ENCODE results near the gene CCT3.
"Not testable (repeated sequence)": the region's sequence is repeated elsewhere in the genome, so short reads cannot be mapped to it uniquely, and the experiment has no call there.

Gene CCT3

DNA sequence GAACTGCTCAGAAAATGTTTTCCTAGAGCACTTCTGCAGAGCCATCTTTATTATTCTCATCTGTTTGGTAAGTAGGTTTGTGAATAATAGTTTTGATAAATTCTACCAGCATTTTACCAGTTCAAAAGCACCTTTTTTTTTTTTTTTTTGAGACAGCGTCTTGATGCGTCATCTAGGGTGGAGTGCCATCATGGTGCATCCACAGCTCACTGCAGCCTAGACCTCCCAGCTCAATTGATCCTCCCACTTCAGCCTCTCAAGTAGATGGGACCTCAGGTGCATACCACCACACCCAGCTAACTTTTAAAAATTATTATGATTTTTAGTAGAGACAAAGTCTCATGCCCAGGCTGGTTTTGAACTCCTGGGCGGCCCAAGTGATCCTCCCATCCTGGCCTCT, 21.2 kb upstream of the CCT3 start:
- Mint-ChIP-seq H3K27me3 (ENCODE audit: low read depth) (peaks cover 42% of the 10 kb centered on the region), H3K27ac (no peak overlapping the region), H3K9me3 (no peaks in the 10 kb centered on the region), H3K4me1 (ENCODE audit: low read depth) (peaks cover 4% of the 10 kb centered on the region), H3K36me3 (ENCODE audit: low read depth) (no peaks in the 10 kb centered on the region), H3K4me3 (no peak overlapping the region)
- no peak for DNase-seq (ENCODE audit: low spot score)

DNA sequence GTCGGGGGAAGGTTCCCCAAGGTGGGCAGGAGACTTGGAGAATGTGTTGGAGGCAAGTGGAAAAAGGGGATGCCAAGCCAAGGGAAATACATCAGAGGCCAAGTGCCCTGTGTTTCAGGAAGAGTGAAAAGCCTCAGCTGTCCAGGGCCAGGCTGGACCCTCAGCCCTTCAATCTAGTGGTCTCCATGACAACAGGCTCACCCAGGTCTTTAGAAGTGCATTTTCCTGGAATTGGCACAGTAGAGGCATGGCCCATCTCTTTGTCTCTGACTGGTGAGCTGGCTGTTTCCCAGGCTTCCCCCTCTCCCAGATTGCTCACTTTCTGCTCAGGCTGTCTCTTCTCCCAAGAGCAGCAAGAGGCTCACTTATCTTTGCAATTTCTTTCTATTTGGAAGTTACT, 20.5 kb upstream of the CCT3 start:
- H3K4me3 Mint-ChIP-seq, result no peak overlapping the region
- H3K9me3 Mint-ChIP-seq, result no peaks in the 10 kb centered on the region
- no peak overlapping the region for H3K27ac Mint-ChIP-seq
- DNase-seq (ENCODE audit: low spot score), result no peak
- H3K36me3 Mint-ChIP-seq (ENCODE audit: low read depth), result no peaks in the 10 kb centered on the region
- peaks cover 40% of the 10 kb centered on the region for H3K27me3 Mint-ChIP-seq (ENCODE audit: low read depth)
- H3K4me1 Mint-ChIP-seq (ENCODE audit: low read depth), result peaks cover 4% of the 10 kb centered on the region

DNA sequence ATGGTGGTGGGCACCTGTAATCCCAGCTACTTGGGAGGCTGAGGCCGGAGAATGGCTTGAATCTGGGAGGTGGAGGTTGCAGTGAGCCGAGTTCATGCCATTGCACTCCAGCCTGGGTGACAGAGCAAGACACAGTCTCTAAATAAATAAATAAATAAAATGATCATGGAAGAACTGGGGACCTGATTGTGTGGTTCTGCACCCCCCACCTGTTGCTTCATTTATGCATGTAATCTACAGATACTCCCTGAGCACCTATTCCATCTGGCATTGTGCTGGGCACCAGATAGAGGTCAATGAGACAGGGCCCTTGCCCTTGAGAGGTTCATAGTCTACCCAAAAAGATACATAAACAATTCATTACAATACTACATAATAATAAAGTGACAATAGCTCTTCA, 19.9 kb upstream of the CCT3 start:
- peaks cover 40% of the 10 kb centered on the region for H3K27me3 Mint-ChIP-seq (ENCODE audit: low read depth)
- no peaks in the 10 kb centered on the region for H3K9me3 Mint-ChIP-seq
- no peak overlapping the region for H3K27ac Mint-ChIP-seq
- no peaks in the 10 kb centered on the region for H3K36me3 Mint-ChIP-seq (ENCODE audit: low read depth)
- no peak for DNase-seq (ENCODE audit: low spot score)
- H3K4me1 Mint-ChIP-seq (ENCODE audit: low read depth), result peaks cover 4% of the 10 kb centered on the region
- H3K4me3 Mint-ChIP-seq, result no peak overlapping the region

DNA sequence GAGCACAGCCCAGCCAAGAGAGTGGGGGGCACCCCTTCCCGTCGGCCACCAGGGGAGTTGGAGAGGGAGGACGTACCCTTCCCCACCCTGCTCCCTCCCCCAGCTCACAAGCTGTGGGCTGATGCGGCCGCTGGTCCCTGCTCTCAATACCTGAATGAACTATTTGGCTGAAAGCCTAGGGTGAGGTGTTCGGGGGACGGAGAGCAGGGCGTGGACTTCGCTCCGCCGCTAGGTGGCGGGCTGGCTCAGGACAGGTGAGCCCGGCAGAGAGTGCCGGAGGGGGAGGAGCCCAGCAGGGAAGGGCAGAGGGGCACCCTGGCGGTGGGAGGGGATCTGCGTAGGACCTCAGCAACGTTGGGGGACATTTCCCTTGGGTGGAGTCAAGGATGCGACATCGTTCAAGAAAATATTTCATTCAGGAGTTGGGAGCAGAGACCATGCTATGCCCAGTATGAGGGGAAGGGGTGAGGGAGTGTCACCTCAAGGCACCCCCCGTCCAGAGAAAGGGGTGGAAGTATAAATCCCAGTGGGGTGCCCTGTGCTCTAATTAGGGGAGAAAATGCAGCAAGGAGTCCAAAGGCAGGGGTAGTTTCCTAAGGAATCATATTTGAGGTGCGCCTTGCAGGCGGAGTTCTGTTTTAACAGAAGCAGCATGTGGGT, 18.9 kb upstream of the CCT3 start:
- peak; percentile 65 for DNase-seq (ENCODE audit: low spot score)
- Mint-ChIP-seq H3K4me3 (no peak overlapping the region), H3K27me3 (ENCODE audit: low read depth) (peaks cover 45% of the 10 kb centered on the region), H3K27ac (no peak overlapping the region), H3K4me1 (ENCODE audit: low read depth) (peaks cover 4% of the 10 kb centered on the region), H3K9me3 (no peaks in the 10 kb centered on the region), H3K36me3 (ENCODE audit: low read depth) (no peaks in the 10 kb centered on the region)

DNA sequence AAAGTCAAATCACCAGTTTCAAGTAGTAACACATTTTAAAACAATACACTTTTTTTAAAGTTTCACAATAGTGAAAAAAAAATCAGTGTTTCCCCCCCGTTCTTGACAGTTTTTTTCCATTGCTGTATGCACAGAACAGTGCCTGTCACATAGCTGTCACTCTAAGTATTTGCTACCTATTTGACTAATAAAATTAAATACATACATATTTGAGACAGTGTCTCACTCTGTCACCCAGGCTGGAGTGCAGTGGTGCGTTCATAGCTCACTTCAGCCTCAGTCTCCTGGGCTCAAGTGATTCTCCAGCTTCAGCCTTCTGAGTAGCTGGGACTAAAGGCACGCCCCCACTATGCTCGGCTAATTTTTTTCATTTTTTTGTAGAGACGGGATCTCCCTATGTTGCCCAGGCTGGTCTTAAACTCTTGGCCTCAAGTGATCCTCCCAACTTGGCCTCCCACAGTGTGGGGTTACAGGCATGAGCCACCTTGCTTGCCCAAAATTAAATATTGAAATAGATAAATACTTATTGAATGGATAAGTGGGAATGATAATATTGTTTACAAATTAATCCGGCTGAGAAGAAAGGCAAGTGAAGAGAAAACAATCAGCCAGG, 18.3 kb upstream of the CCT3 start:
- Mint-ChIP-seq H3K4me1 (ENCODE audit: low read depth) (peaks cover 5% of the 10 kb centered on the region), H3K36me3 (ENCODE audit: low read depth) (no peaks in the 10 kb centered on the region), H3K9me3 (no peaks in the 10 kb centered on the region), H3K27me3 (ENCODE audit: low read depth) (peaks cover 45% of the 10 kb centered on the region), H3K27ac (no peak overlapping the region), H3K4me3 (no peak overlapping the region)
- DNase-seq (ENCODE audit: low spot score), result no peak

DNA sequence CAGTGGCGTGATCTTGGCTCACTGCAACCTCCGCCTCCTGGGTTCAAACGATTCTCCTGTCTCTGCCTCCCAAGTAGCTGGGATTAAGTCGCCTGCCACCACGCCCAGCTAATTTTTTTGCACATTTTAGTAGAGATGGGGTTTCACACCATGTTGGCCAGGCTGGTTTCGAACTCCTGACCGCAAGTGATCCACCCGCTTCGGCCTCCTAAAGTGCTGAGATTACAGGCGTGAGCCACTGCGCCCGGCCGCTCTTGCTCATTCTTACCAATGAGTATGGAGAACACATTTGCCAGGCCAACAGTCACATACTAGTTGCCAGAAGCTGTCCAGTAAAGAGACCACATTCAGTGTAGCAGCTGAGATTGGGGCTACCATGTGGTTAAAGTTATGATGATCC, 14.4 kb upstream of the CCT3 start:
- H3K9me3 Mint-ChIP-seq; H3K36me3 Mint-ChIP-seq (ENCODE audit: low read depth); H3K4me1 Mint-ChIP-seq (ENCODE audit: low read depth); DNase-seq (ENCODE audit: low spot score); H3K27ac Mint-ChIP-seq; H3K4me3 Mint-ChIP-seq: not testable (repeated sequence)
- peaks cover 23% of the 10 kb centered on the region for H3K27me3 Mint-ChIP-seq (ENCODE audit: low read depth)

DNA sequence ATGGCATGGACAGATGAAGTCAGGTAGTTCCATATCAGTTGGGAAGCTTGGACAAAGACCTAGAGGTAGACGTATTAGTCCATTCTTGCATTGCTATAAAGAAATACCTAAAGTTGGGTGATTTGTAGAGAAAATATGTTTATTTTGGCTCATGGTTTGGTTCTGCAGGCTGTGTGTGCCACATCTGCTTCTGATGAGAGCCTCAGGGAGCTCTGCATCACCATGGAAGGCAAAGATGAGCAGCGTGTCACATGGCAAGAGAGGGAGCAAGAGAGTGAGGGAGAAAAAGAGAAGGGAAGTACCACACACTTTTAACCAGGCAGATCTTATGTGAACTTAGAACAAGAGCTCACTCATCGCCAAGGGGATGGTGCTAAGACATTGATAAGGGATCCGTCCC, 9.2 kb upstream of the CCT3 start:
- no peak overlapping the region for H3K27ac Mint-ChIP-seq
- peaks cover 28% of the 10 kb centered on the region for H3K27me3 Mint-ChIP-seq (ENCODE audit: low read depth)
- H3K4me1 Mint-ChIP-seq (ENCODE audit: low read depth), result peaks cover 4% of the 10 kb centered on the region
- H3K9me3 Mint-ChIP-seq, result no peaks in the 10 kb centered on the region
- H3K36me3 Mint-ChIP-seq (ENCODE audit: low read depth), result no peaks in the 10 kb centered on the region
- no peak for DNase-seq (ENCODE audit: low spot score)
- H3K4me3 Mint-ChIP-seq, result no peak overlapping the region

DNA sequence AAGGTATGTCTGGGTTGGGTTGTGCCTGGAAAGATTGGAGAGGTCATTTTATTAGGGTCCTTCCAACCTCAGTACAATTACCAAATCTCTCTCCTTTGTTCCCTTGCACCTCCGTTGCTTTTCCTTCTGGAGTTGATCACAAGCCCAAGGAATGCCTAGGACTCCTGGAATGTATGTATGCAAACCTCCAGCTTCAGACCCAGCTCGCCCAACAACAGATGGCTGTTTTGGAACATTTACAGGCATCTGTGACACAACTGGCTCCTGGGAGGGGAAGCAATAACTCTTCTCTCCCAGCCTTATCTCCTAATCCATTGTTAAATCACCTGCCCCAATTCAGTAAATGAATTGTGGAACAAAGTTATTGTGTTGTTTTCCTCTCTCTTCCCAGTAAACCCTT, 8.5 kb upstream of the CCT3 start:
- no peak overlapping the region for H3K27ac Mint-ChIP-seq
- H3K4me3 Mint-ChIP-seq, result no peak overlapping the region
- DNase-seq (ENCODE audit: low spot score), result no peak
- H3K36me3 Mint-ChIP-seq (ENCODE audit: low read depth), result no peaks in the 10 kb centered on the region
- no peaks in the 10 kb centered on the region for H3K9me3 Mint-ChIP-seq
- peaks cover 4% of the 10 kb centered on the region for H3K4me1 Mint-ChIP-seq (ENCODE audit: low read depth)
- H3K27me3 Mint-ChIP-seq (ENCODE audit: low read depth), result peaks cover 26% of the 10 kb centered on the region

DNA sequence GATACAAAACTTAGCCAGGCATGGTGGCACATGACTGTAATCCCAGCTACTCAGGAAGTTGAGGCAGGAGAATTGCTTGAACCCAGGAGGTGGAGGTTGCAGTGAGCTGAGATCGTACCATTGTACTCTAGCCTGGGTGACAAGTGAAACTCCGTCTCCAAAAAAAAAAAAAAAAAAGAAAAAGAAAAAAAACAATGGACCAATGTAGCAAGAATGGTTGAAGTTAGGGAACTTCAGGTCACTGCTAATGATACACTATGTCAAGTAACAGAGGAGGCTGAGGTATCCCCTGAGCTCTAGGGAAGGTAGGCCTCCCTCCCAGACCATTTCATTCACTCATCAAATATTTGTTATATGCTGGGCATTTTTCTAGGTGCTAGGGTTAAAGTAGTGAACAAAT, 7.9 kb upstream of the CCT3 start:
- DNase-seq (ENCODE audit: low spot score); H3K27ac Mint-ChIP-seq; H3K4me1 Mint-ChIP-seq (ENCODE audit: low read depth); H3K36me3 Mint-ChIP-seq (ENCODE audit: low read depth); H3K4me3 Mint-ChIP-seq; H3K9me3 Mint-ChIP-seq: not testable (repeated sequence)
- peaks cover 26% of the 10 kb centered on the region for H3K27me3 Mint-ChIP-seq (ENCODE audit: low read depth)

DNA sequence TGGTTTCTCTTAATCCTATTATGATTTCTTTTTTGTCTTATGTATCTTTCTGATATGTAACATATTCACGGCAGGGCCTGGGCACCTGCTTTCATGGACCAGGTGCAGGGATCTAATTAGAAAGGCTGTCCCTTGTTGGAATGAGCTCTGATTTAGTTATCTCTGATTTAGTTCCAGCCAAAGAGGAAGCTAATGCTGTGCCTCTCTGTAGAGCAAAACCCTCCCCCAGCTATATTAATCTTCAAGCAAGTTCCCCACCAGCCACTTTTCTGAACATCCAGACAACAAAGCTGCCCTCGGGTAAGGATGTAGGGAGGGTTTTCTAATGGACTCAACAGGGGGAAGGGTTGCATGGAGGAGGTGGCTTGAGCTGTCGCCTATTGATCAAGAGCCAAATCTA, 6.3 kb upstream of the CCT3 start:
- H3K4me1 Mint-ChIP-seq (ENCODE audit: low read depth), result no peaks in the 10 kb centered on the region
- no peak overlapping the region for H3K27ac Mint-ChIP-seq
- DNase-seq (ENCODE audit: low spot score), result no peak
- peaks cover 26% of the 10 kb centered on the region for H3K27me3 Mint-ChIP-seq (ENCODE audit: low read depth)
- no peaks in the 10 kb centered on the region for H3K9me3 Mint-ChIP-seq
- no peaks in the 10 kb centered on the region for H3K36me3 Mint-ChIP-seq (ENCODE audit: low read depth)
- no peak overlapping the region for H3K4me3 Mint-ChIP-seq

DNA sequence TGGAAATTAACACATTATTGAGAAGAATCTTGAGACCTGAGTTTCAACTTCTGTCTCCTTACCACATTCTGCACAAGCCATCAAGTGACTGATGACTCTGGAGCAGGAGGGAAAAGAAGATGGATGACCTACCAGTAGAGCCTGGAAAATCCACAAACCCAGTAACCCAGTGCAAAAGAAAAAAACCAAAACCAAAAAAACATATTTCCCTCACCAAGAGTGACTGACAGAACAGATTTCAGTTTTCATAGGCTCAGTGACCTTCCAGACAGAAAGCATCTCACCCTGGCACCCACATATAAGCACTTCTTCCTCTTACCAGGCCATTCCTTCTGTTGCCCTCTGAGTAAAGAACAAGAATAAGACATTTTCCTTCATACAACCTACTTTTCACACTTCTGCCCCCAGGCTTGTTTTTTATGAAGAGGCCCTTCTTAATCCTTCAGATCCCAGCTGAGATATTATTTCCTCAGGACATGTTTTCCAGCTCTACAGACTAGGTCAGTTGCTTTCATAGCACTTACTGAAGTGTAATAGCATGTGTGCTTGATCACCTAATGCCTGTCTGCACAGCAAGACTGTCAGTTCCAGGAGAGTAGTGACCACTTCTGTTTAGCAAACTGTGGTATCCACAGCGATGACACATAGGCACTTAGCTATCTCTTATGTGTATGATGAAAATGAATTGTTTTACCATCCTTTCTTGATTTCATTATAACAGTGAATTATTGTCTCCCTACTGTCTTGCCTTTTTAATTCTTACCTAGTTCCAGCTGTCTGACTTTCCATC, 4.3 kb upstream of the CCT3 start:
- peaks cover 6% of the 10 kb centered on the region for H3K36me3 Mint-ChIP-seq (ENCODE audit: low read depth)
- peaks cover 20% of the 10 kb centered on the region for H3K27me3 Mint-ChIP-seq (ENCODE audit: low read depth)
- no peaks in the 10 kb centered on the region for H3K9me3 Mint-ChIP-seq
- no peaks in the 10 kb centered on the region for H3K4me1 Mint-ChIP-seq (ENCODE audit: low read depth)
- no peak overlapping the region for H3K4me3 Mint-ChIP-seq
- no peak overlapping the region for H3K27ac Mint-ChIP-seq
- no peak for DNase-seq (ENCODE audit: low spot score)

DNA sequence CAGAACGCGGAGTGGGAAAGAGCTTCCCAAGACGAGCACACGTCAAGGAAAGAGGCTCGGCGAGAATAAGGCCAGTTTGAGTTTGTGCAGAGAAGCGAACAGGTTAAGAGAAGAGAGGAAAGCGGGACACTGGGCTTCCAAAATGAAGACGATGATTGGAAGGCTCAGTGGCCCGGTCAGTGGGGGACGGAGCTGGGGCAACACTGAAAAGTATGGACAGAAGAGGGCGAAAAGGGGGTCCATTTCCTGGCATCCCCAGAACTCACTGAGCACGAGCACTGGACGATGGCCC, 258 bp downstream of the CCT3 start:
- peak overlapping the region; percentile 98 for H3K27ac Mint-ChIP-seq
- no peaks in the 10 kb centered on the region for H3K9me3 Mint-ChIP-seq
- peak overlapping the region; percentile 95 for H3K4me3 Mint-ChIP-seq
- H3K4me1 Mint-ChIP-seq (ENCODE audit: low read depth), result peaks cover 19% of the 10 kb centered on the region
- no peak for DNase-seq (ENCODE audit: low spot score)
- peaks cover 38% of the 10 kb centered on the region for H3K36me3 Mint-ChIP-seq (ENCODE audit: low read depth)
- H3K27me3 Mint-ChIP-seq (ENCODE audit: low read depth), result no peaks in the 10 kb centered on the region

DNA sequence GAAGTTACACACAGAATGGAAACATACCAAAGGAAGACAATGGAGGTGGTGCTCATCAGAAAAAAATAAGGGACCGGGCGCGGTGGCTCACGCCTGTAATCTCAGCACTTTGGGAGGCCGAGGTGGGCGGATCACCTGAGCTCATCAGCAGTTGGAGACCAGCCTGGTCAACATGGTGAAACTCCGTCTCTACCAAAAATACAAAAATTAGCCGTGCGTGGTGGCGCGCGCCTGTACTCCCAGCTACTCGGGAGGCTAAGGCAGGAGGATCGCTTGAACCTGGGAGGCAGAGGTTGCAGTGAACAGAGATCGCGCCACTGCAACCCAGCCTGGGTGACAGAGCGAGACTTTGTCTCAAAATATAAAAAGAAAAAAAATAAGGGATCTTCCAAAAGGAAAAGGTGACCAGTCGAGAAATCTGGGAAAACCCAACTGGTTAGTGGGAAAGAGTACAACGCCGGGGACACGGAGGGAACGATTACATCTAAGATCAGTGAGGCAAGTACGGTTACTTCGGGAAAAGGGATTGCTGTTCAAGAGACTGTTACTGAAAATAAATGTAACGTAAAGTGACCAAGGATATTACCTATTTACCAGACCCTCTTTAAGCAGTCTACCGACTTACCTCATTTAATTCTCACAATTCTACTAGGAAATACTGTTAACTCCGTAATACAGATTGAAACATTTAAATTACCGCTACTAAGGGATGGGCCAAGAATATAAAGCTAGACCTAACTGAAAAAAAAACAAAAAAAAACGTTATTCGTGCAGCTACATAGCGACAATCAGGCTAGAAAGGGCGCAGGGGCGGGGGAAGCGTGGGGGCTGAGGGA, 822 bp downstream of the CCT3 start:
- no peaks in the 10 kb centered on the region for H3K27me3 Mint-ChIP-seq (ENCODE audit: low read depth)
- peak overlapping the region; percentile 95 for H3K4me3 Mint-ChIP-seq
- H3K27ac Mint-ChIP-seq, result peak overlapping the region; percentile 98
- no peaks in the 10 kb centered on the region for H3K9me3 Mint-ChIP-seq
- DNase-seq (ENCODE audit: low spot score), result peak; percentile 5
- H3K36me3 Mint-ChIP-seq (ENCODE audit: low read depth), result peaks cover 43% of the 10 kb centered on the region
- H3K4me1 Mint-ChIP-seq (ENCODE audit: low read depth), result peaks cover 19% of the 10 kb centered on the region

DNA sequence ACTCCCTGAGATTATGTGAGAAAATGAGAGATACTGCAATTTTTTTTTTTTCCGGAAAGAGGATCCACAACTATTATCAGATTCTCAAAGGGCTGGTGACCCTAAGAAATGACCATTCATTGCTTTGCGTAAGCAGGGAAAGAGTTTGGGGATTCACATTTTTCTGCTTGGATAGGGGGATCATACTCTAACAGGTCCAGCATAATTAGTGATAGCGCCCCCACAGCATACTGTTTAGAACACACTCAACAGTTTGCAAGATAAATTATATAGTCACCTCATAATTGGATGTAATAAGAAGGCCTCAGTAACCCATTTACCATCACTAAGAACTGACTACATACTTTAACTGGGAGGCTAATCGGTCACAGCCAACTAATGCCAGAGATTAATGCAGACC, 1.9 kb downstream of the CCT3 start:
- no peak overlapping the region for H3K27ac Mint-ChIP-seq
- H3K36me3 Mint-ChIP-seq (ENCODE audit: low read depth), result peaks cover 48% of the 10 kb centered on the region

More for the DNA sequence above, 1.9 kb downstream of the CCT3 start:
- Mint-ChIP-seq H3K9me3 (no peaks in the 10 kb centered on the region), H3K27me3 (ENCODE audit: low read depth) (no peaks in the 10 kb centered on the region), H3K4me1 (ENCODE audit: low read depth) (peaks cover 19% of the 10 kb centered on the region), H3K4me3 (peak overlapping the region; percentile 95)
- no peak for DNase-seq (ENCODE audit: low spot score)

All from T-helper 2 cell treated with Interferon-gamma antibody and Interleukin-4, amounts not matched to agents 5 μg/mL and 100 μg/mL, for 36 hours (primary cell).